ENCODE measurements around the gene CXCL9.
"Not testable (repeated sequence)": the region's sequence is repeated elsewhere in the genome, so short reads cannot be mapped to it uniquely, and the experiment has no call there.

Gene CXCL9

DNA sequence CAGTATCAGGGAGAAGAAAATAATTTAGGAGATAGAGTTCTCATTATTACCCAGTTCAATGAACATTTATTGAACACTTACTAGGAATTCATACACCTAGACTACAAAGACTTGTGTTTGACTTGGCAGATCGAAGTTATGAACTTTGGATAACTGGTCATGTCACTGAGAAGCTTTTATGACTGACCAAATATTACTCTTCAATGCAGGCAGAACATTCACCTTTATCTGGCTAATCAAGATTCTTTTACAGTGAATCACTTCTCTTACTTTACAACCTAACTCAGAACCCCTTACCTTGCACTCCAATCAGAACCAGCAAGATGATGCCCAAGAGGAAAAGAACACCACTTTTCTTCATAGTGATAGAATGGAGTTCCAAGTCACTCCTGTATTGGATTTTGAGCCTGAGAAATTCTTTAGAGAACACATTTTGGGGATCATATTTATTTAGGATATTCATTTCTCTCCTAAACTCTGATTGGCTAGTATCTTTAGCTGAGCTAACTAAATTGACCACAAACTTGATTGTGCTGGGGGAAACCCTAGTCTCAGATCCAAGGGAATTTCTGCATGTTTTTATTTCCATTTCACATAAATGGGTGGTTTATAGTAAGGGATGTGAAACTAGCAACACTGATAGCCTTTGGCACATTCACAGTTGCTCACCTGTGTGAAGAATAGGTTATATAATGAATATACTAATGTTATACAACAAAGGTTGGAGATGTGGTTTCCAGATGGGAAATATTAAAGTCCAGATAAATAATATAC is at the start of gene CXCL9:
CXCL9 (minus strand) TSS at position 421 of the 774 bp plus-strand sequence; CDS start at position 361, 60 bp downstream.
- no peak for DNase-seq

GRCh38 chr4:76055421-76055820 is 48.1 kb upstream of the CXCL9 start:
- no peak for DNase-seq

DNA sequence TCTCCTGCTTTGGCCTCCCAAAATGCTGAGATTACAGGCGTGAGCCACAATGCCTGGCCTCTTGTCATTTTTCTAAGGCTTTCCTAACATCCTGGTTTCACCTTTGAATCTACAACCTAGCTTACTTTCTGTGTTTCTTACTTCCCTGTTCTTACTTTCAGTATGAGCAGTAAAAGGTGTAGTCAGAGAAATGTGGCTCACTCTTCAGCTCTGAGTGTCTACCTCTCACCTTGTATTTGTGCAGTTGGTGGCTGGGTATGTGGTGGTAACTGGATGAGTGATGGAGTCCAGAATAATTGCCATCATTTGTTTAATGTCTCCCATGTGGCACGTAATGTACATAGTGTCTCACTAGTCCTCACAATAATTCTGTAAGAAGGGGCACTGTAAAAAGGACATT is 47.7 kb upstream of the CXCL9 start:
- DNase-seq, result no peak

- DNase-seq, result no peak
These were observed 46.4 kb upstream of the CXCL9 start for GRCh38 chr4:76053730-76054129.

- not testable (repeated sequence) for DNase-seq
These were observed 43.3 kb upstream of the CXCL9 start for GRCh38 chr4:76050560-76051050.

DNA sequence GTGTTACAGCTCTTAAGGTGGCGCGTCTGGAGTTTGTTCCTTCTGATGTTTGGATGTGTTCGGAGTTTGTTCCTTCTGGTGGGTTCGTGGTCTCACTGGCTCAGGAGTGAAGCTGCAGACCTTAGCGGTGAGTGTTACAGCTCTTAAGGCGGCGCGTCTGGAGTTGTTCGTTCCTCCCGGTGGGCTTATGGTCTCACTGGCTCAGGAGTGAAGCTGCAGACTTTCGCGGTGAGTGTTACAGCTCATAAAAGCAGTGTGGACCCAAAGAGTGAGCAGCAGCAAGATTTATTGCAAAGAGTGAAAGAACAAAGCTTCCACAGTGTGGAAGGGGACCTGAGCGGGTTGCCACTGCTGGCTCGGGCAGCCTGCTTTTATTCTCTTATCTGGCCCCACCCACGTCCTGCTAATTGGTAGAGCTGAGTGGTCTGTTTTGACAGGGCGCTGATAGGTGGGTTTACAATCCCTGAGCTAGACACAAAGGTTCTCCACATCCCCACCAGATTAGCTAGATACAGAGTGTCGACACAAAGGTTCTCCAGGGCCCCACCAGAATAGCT is 42.6 kb upstream of the CXCL9 start:
- DNase-seq, result not testable (repeated sequence)

- not testable (repeated sequence) for DNase-seq
These were observed 37.4 kb upstream of the CXCL9 start for GRCh38 chr4:76044686-76045085.

DNA sequence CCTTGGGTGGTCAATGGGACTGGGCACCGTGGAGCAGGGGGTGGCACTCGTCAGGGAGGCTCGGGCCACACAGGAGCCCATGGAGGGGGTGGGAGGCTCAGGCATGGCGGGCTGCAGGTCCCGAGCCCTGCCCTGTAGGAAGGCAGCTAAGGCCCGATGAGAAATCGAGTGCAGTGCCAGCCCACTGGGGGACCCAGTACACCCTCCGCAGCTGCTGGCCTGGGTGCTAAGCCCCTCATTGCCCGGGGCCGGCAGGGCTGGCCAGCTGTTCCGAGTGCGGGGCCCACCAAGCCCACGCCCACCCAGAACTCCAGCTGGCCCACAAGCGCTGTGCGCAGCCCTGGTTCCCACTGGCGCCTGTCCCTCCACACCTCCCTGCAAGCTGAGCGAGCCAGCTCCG is 36.0 kb upstream of the CXCL9 start:
- DNase-seq, result not testable (repeated sequence)

DNA sequence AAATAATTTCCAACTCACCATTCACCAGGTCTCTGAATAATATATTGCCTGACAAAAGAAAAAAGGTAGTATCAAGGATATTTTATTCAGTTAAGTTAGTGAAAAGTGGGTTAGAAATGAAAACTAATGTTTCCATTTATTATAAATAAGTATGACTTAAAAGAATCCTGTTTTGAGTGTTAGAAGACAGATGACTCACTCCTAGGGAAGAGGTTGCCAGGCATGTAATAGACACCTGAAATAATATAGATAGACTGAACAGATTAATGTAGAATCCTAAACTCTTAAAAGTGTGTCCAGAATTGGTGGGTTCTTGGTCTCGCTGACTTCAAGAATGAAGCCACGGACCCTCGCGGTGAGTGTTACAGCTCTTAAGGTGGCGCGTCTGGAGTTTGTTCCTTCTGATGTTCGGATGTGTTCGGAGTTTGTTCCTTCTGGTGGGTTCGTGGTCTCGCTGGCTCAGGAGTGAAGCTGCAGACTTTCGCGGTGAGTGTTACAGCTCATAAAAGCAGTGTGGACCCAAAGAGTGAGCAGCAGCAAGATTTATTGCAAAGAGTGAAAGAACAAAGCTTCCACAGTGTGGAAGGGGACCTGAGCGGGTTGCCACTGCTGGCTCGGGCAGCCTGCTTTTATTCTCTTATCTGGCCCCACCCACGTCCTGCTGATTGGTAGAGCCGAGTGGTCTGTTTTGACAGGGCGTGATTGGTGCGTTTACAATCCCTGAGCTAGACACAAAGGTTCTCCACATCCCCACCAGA is 35.1 kb upstream of the CXCL9 start:
- DNase-seq, result not testable (repeated sequence)

GRCh38 chr4:76036855-76037254 is 29.5 kb upstream of the CXCL9 start:
- DNase-seq, result no peak

DNA sequence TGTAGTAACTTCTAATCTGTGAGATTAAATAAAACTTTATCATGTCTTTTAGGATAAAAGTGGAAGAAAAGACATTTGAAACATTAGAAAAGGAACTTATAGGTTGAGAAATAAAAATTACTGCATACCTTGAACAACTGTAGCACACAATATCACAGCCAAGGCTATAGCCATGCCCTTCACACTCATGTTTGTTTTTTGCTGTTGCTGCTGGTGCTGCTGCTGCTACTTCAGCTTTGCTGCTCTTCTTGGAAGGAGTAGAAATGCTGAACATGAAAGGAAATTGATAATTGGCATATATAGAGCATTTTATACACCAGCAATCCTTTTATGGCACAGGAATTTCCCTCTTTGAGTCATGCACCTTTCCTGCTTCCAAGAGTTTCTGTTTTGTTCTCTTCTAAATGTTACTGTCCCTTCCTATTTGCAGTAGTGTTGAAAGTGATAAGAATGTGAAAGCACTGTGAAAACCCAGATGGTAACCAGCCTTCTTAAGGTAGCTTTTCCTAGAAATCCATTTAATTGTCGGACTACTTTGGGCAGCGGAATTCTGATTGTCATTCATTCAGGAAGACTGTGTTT is 28.6 kb upstream of the CXCL9 start, which contains the start of gene CXCL11:
CXCL11 (minus strand) TSS at position 272 of the 582 bp plus-strand sequence; CDS start at position 189, 83 bp downstream.
- DNase-seq, result no peak

DNA sequence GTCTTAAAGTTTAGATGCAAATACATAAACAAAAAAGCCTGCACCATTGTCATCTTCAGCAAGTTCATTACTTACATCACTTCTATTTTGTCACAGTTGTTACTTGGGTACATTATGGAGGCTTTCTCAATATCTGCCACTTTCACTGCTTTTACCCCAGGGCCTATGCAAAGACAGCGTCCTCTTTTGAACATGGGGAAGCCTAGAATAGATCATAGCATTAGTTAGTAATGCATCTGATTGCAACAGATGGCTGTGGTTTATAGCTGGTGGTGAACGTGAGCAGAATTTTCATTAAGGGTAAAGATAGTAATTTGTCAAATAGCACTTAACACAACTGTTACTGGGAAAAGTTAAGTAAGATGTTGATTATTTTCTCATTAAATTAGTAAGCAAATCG is 27.8 kb upstream of the CXCL9 start:
- no peak for DNase-seq

- no peak for DNase-seq
These were observed 22.0 kb upstream of the CXCL9 start for GRCh38 chr4:76029300-76029699.

DNA sequence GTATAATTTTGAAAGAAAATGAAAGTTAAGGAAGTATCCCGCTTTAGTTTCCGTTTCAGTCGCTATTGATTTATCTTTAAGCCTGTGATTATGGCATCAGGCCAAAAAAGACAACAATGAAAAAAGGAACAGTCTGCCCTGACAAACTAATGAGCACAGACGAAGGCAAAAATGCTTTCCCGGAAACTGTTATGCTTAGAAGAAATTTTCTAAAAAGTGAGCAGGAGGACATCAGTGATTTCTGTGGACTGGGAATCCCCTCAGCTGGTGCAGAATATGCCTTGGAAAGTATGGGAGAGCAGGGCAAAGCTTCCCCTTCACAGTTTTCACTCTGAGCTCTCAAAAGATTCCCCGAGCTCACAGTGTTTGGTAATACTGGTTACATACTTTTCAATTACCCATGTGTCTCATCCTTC is 21.0 kb upstream of the CXCL9 start:
- DNase-seq, result no peak

DNA sequence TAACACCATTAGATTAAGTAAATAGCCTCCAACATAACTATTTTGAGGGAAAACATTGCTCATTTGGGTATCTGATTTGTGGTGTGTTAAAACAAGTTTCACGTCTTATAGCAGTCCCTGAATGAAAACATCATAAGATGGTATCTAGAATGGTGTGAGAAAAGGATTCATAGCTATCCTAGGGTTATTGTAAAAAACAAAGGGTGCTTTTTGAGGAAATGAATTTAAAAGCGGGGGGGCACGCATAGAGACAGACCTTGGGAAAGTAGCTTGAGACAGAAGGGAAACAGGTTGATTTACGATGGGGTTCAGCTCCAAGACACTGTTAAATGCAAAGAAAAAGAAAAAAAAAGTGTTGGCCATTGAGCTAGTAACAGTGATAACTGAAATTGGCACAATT is 16.8 kb upstream of the CXCL9 start:
- no peak for DNase-seq

DNA sequence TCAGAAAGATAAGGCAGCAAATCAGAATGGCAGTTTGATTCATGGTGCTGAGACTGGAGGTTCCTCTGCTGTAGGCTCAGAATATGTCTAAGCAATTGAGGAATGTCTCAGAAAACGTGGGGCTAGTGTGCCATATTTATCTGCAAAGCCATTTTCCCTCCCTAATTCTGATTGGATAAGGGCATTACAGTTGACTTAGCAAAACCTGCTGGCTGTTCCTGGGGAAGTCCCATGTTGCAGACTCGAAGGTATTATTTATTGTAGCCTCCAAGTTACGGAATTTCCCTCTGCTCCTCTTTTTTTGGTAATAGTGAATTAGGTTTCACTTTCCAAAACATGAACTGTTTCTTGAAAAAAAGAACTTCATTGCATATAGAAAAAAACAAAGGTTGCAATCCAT is 16.1 kb upstream of the CXCL9 start, which contains the start of gene CXCL10:
CXCL10 (minus strand) TSS at position 109 of the 400 bp plus-strand sequence; CDS start at position 43, 66 bp downstream.
- no peak for DNase-seq

DNA sequence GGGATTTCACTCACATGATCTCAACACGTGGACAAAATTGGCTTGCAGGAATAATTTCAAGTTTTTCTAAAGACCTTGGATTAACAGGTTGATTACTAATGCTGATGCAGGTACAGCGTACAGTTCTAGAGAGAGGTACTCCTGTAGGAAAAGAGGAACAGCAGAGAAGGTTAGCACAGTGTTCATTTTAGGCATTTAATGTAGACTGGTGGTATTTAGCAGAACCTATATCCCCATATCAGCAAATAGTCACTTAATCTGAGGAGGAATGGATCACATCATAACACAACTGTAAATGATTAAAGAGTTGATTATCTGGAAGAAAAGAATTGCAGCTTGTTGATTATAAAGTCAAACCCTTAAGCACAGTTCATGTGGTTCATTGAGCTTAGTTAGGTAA is 15.4 kb upstream of the CXCL9 start:
- no peak for DNase-seq

GRCh38 chr4:76022031-76022430 is 14.7 kb upstream of the CXCL9 start:
- no peak for DNase-seq

DNA sequence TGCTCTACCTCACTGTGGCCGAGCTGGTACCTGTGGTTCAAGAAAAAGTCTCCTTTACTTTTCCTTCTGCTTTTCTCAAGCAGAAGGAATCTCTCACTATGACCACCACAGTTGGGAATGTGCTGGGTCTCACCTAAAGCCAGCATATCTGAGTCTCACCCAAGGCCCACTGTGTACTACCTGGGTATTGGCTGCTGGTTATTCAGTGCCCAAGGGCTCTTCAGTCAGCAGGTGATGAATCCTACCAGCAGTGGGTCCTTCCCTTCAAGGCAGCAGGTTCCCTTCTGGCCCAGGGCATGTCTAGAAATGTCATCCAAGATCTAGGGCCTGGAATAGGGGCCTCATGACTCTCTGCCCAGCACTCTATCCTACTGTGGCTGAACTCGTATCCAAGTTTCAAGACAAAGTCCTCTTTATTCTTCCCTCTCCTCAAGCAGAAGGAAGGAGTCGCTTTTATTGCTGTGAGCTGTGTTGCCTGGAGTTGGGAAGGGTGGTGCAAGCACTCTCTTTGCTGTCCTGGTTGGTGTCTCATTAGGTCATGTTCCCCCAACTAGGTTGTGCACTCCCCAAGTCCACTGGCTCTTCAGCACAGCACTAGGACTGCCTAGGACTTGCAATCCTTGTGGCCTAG is 9.9 kb upstream of the CXCL9 start:
- DNase-seq, result no peak

GRCh38 chr4:76016393-76016792 is 9.1 kb upstream of the CXCL9 start:
- no peak for DNase-seq

DNA sequence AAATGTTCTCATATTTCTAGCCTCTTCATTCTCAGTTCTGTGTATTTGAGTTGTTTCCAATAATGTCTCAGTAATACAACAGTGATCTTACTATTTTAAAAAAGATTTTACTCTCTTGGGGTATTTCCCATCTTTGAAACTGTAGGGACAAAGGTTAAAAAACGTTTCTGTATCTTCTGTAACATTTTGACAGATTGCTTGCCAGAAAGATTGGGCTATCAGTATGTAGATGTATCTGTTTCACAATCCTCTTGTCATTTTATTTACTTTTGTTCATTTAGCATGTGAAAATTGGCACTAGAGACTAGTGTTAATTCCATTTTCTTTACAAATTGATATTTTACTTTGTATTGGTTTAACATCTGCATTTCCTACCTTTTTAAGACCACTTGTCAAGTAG is 6.2 kb upstream of the CXCL9 start:
- DNase-seq, result no peak

DNA sequence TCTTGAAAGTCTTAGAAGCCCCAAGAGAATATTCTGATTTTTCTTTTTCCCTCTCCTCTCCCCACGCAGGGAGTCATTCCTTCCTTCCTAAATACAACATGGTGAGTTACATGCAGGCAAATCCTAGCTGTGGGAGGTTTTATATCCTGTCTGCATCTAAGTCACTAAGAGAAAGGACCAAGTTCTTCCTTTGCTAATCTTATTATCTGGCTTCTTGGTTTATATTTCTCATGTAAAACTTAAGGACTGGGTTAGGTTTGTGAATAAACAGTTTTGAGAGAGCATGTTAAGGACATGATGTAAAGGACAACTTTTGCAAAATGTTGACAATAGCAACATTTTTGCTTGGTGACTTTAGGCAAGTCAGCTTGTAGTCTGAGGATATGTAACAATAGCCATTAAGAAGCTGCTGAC is 5.1 kb upstream of the CXCL9 start:
- no peak for DNase-seq
